Peyer's patch (tissue), 4 donors: ENCODE measurements around the gene MRPS2. TPM values are rescaled to one million over a fixed set of nuclear protein-coding genes. Genes with fewer than 3 reads are reported as not detected.

ENCODE experiments used
- DNase-seq, 3 donors: peaks; one replicate each; pipeline ENCODE4 v3.0.0-alpha.2; 2017 to 2019
- H3K27ac ChIP-seq, 4 donors: fragments of 200-600 bp; sonication (generic); one replicate each; pipeline ENCODE4 v1.5.1; 2016 to 2019
- H3K27me3 ChIP-seq, 2 donors: fragments of 200-600 bp; sonication (generic); one replicate each; pipeline ENCODE4 v1.5.1; 2019
- H3K36me3 ChIP-seq, 3 donors: fragments of 200-600 bp; sonication (generic); one replicate each; pipeline ENCODE4 v1.5.1; 2016 to 2019
- H3K4me1 ChIP-seq, 4 donors: fragments of 200-600 bp; sonication (generic); one replicate each; pipeline ENCODE4 v1.5.1; 2016 to 2019
- H3K4me3 ChIP-seq, 4 donors: fragments of 200-600 bp; sonication (generic); 1 replicate in 3 of 4; 2 replicates in 1 of 4; pipeline ENCODE4 v1.5.1; 2016 to 2019; ENCODE audit warnings: mild to moderate bottlenecking in 1 of 4
- H3K9me3 ChIP-seq, 4 donors: fragments of 200-600 bp; sonication (generic); one replicate each; pipeline ENCODE4 v1.5.1; 2016 to 2019; ENCODE audit warnings: mild to moderate bottlenecking in 1 of 4
- POLR2A ChIP-seq, 2 donors: fragments of 450-650 bp; IDR thresholded peaks; one replicate each; pipeline ENCODE4 v1.5.1; 2017; ENCODE audit warnings: antibody characterized with exemption in 2 of 2, mild to moderate bottlenecking in 2 of 2, moderate library complexity in 2 of 2
- total RNA-seq, 4 donors: library from RNA; depleted of rRNA; stranded (reverse); fragments of >200 nt; gene quantifications; one replicate each; pipeline ENCODE4 v1.1.0, GENCODE V29; 2016
- TF ChIP-seq, protein P1 (sequence below), 6 experiments: fragments of 450-650 bp in 4 of 6; fragments of 200-600 bp in 2 of 6; sonication (generic) in 1 of 6; IDR thresholded peaks; one replicate each; pipeline ENCODE4 v1.5.1; 2017 to 2019; ENCODE audit warnings: antibody characterized with exemption in 6 of 6, mild to moderate bottlenecking in 3 of 6, moderate library complexity in 1 of 6

The MRPS2 gene
- total RNA-seq, 4 donors from 2014 or later, result 22.3 to 42.7 (median 32.4) TPM

DNA sequence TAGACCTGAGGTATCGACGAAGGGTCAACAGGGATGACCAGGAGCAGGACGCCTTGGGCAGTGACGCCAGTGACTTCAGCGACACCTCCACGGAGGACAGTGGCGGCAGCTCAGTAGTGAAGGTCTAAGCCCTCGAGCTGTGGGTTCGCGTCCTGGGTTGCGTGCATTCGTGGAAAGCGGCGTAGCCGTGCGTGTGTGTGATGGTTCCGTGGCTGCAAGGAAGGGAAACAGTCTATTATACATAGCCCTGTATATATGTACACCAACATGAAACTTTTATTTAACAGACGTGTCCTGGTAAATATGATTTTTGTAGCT lies 12.5 kb upstream of the MRPS2 start:
- no peak overlapping the region for H3K27ac ChIP-seq
- no peak overlapping the region for H3K4me3 ChIP-seq
- peaks cover 0 to 34% (median 0%) of the 10 kb centered on the region in 3 donors for H3K36me3 ChIP-seq
- no peaks in the 10 kb centered on the region for H3K27me3 ChIP-seq
- H3K9me3 ChIP-seq, result no peaks in the 10 kb centered on the region
- no peak for TF ChIP-seq POLR2A (IDR thresholded peaks at IDR 0.05)
- TF ChIP-seq, protein P1, sequence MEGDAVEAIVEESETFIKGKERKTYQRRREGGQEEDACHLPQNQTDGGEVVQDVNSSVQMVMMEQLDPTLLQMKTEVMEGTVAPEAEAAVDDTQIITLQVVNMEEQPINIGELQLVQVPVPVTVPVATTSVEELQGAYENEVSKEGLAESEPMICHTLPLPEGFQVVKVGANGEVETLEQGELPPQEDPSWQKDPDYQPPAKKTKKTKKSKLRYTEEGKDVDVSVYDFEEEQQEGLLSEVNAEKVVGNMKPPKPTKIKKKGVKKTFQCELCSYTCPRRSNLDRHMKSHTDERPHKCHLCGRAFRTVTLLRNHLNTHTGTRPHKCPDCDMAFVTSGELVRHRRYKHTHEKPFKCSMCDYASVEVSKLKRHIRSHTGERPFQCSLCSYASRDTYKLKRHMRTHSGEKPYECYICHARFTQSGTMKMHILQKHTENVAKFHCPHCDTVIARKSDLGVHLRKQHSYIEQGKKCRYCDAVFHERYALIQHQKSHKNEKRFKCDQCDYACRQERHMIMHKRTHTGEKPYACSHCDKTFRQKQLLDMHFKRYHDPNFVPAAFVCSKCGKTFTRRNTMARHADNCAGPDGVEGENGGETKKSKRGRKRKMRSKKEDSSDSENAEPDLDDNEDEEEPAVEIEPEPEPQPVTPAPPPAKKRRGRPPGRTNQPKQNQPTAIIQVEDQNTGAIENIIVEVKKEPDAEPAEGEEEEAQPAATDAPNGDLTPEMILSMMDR (IDR thresholded peaks at IDR 0.05), result no peak
- DNase-seq, result no peak
- H3K4me1 ChIP-seq, result no peaks in the 10 kb centered on the region

DNA sequence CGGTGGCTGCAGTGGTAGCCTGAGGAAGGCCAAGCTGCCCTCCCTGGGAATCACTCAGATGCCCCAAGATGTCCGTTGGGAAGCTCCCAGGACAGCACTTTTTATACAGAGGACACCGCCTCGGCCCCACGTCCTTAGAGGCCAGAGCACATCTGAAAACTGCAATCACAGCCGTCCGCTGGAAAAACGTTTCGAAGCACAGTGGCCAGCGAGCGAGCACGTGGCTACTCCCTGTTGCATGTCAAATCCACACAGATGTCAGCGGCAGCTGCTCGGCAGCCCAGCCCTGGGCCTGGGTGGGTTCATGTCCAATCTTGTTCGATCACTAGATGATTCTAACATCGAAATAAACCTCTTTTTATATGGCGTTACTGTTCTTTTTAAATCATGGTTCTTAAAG lies 12.0 kb upstream of the MRPS2 start:
- no peak for TF ChIP-seq POLR2A (IDR thresholded peaks at IDR 0.05)
- TF ChIP-seq, protein P1 (IDR thresholded peaks at IDR 0.05), result no peak
- no peaks in the 10 kb centered on the region for H3K27me3 ChIP-seq
- H3K36me3 ChIP-seq, result peaks cover 0 to 34% (median 0%) of the 10 kb centered on the region in 3 donors
- no peaks in the 10 kb centered on the region for H3K4me1 ChIP-seq
- H3K4me3 ChIP-seq, result no peak overlapping the region
- H3K27ac ChIP-seq, result no peak overlapping the region
- DNase-seq, result peak in 1 of 3 donors; percentile 32
- H3K9me3 ChIP-seq, result no peaks in the 10 kb centered on the region

DNA sequence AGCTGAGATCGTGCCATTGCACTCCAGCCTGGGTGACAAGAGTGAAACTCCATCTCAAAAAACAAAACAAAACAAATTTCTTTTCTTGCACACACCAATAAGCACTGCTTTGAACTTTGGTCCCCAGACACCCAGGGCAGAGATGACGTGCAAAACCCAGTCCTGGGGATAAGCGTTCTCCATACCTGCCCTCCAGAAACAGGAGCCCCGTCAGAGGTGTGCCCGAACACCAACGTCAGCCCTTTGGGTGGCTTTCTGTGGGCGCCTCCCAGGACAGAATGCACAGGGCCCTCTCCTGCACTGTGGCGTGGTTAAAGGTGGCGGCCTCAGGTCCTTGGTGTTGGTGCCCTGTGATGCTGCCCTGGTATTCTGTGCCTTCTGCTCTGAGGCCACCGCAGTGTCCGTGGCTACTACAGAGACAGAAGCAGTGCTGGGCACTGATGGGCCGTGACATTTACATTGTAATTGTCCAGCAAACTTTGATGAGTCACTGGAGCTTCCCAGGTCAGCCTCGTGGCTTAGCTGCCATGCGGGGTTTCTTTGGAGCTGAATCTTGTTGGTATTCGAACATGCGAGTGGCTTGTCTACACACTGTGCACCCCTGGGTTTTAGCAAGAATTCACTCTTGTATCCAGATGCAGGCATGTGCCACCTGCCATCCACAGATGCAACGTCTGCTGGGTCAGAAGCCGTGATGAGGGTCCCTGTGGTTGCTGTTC lies 11.1 kb upstream of the MRPS2 start:
- TF ChIP-seq, protein P1 (IDR thresholded peaks at IDR 0.05), result no peak
- TF ChIP-seq POLR2A (IDR thresholded peaks at IDR 0.05), result no peak
- Histone ChIP-seq H3K27me3 (no peaks in the 10 kb centered on the region), H3K27ac (no peak overlapping the region), H3K4me1 (no peaks in the 10 kb centered on the region), H3K4me3 (no peak overlapping the region), H3K9me3 (no peaks in the 10 kb centered on the region), H3K36me3 (peaks cover 0 to 29% (median 0%) of the 10 kb centered on the region in 3 donors)
- DNase-seq, result peak in 1 of 3 donors; percentile 25

DNA sequence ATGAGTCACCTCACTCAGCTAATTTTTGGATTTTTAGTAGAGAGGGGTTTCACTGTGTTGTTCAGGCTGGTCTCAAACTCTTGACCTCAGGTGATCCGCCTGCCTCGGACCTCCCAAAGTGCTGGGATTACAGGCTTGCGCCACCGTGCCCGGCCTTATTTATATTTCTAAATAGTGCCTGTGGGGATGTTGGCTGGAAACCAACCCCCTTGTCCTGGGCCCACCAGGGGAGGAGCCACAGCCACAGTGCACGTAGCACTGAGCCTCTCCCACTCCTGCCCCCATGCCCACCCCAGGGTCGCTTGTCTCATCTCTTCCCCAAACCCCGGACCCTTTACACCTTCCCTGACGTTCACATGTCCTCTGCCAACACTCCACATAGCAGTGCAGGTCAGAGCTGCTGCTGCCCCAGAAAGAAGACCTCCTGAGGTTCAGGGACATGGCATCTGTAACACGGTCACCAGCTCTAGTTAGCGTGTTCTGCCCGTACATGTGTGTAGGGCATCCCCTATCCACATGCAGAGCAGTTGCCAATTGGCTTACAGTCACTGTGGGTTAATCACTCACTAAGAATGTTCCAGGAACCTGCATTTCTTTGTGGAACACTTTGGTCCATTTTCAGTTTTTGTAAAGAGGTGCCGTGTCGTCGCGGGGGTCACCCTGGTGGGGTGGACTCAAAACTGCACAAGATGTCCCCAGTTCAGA lies 10.2 kb upstream of the MRPS2 start:
- Histone ChIP-seq H3K27me3 (no peaks in the 10 kb centered on the region), H3K4me1 (no peaks in the 10 kb centered on the region), H3K36me3 (peaks cover 0 to 20% (median 0%) of the 10 kb centered on the region in 3 donors), H3K27ac (no peak overlapping the region), H3K4me3 (no peak overlapping the region), H3K9me3 (no peaks in the 10 kb centered on the region)
- peak in 1 of 3 donors; percentile 28 for DNase-seq
- TF ChIP-seq, protein P1 (IDR thresholded peaks at IDR 0.05), result no peak
- no peak for TF ChIP-seq POLR2A (IDR thresholded peaks at IDR 0.05)

DNA sequence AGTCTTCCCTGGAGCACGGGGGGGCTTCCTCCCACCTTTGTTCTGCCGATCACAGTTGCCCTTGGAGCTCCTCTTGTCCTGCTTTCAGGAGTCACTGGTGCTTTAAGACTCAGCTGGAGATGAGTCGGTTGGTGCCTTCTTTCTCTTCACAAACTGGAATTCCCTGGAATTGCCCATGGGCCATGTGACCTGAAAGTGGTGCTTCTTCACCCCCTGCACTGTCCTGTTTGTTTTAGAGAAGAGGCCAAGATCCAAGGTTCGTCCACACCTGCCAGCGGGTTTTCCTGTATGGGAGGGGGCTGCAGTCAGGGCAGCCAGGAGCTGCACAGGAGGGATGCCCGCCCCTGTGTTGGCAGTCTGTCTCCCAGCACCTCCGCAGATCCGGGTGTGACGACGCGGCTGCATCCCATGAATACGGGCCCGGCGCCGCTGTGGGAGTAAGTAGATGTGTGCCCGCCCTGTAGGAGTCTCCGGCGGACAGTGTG lies 9.5 kb upstream of the MRPS2 start:
- no peaks in the 10 kb centered on the region for H3K9me3 ChIP-seq
- peak in 1 of 3 donors; percentile 42 for DNase-seq
- TF ChIP-seq, protein P1 (IDR thresholded peaks at IDR 0.05), result no peak
- TF ChIP-seq POLR2A (IDR thresholded peaks at IDR 0.05), result no peak
- no peak overlapping the region for H3K4me3 ChIP-seq
- no peaks in the 10 kb centered on the region for H3K4me1 ChIP-seq
- H3K27me3 ChIP-seq, result no peaks in the 10 kb centered on the region
- H3K36me3 ChIP-seq, result peaks cover 0 to 13% (median 0%) of the 10 kb centered on the region in 3 donors
- H3K27ac ChIP-seq, result no peak overlapping the region
